MM.1S (cell line): ENCODE data around the gene RPH3AL.

Source experiments
- EZH2 ChIP-seq: fragments of 300-600 bp; sonication (generic); optimal IDR thresholded peaks from 2 replicates; pipeline ENCODE3; 2017; ENCODE audit warnings: low read depth, mild to moderate bottlenecking, antibody characterized with exemption, low read length, mixed read lengths
- EZH2phosphoT487 ChIP-seq: fragments of 300-600 bp; sonication (generic); IDR thresholded peaks from 2 replicates; pipeline ENCODE4 v1.6.1; 2018; ENCODE audit warnings: antibody characterized with exemption, low read length

DNA sequence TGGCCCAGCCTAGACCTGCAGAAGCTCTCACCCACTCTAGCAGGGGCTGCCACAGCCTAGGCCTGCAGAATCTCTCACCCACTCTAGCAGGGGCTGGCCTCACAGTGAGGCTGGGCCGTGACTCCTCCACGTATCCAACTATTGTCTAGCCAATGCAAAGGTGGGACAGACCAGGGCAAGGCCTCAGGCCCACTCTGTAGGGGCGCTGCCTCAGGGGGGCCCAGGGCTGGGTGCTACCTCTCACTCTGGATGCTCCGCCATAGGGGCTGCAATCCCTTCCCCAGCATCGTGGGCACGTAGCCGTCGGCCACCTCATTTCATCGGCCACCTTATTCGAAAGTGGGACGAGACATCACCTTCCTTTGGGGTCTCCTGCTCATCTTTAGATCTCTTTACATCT is 51.7 kb downstream of the RPH3AL start:
- no peak for TF ChIP-seq EZH2
- no peak for TF ChIP-seq EZH2phosphoT487
